HG02973 (cell line): Measurements from ENCODE around the gene MAG.

Experiments used
- ATAC-seq: cut with Tn5 transposase; IDR thresholded peaks from one replicate; pipeline ENCODE4 v1.9.1; 2021; ENCODE audit warnings: moderate library complexity; ENCODE audit not compliant: unreplicated experiment

Gene MAG

GRCh38 chr19:35291916-35292315 lies at the start of gene MAG:
Gene MAG (plus strand): TSS chr19:35292161. CDS start chr19:35295409, 3,248 bp downstream.
- no peak for ATAC-seq

- no peak for ATAC-seq
Observed at GRCh38 chr19:35246466-35247092, 45.4 kb upstream of the MAG start.

GRCh38 chr19:35247526-35248309 lies 44.2 kb upstream of the MAG start:
- ATAC-seq = peak; percentile 39

GRCh38 chr19:35248310-35249145 lies 43.4 kb upstream of the MAG start, which contains the start of gene LSR:
Gene LSR (plus strand): TSS chr19:35249002. CDS start chr19:35249023, 21 bp downstream.
- peak; percentile 74 for ATAC-seq

- ATAC-seq = peak; percentile 3
Observed at GRCh38 chr19:35249146-35249847, 42.7 kb upstream of the MAG start.

GRCh38 chr19:35249848-35250711 lies 41.9 kb upstream of the MAG start:
- no peak for ATAC-seq

GRCh38 chr19:35251456-35251855 lies 40.5 kb upstream of the MAG start:
- ATAC-seq = no peak

- no peak for ATAC-seq
Observed at GRCh38 chr19:35253316-35254286, 38.4 kb upstream of the MAG start.

- ATAC-seq = no peak
Observed at GRCh38 chr19:35254341-35255297, 37.3 kb upstream of the MAG start.

- no peak for ATAC-seq
Observed at GRCh38 chr19:35256566-35256965, 35.4 kb upstream of the MAG start.

GRCh38 chr19:35257113-35257461 lies 34.9 kb upstream of the MAG start:
- ATAC-seq = no peak

GRCh38 chr19:35260694-35261304 lies 31.2 kb upstream of the MAG start:
- ATAC-seq = no peak

- ATAC-seq = no peak
Observed at GRCh38 chr19:35261356-35262100, 30.4 kb upstream of the MAG start.

- ATAC-seq = no peak
Observed at GRCh38 chr19:35262101-35262761, 29.7 kb upstream of the MAG start.

- no peak for ATAC-seq
Observed at GRCh38 chr19:35264268-35265125, 27.5 kb upstream of the MAG start.
